ENCODE results near the gene CCDC170.

DNA sequence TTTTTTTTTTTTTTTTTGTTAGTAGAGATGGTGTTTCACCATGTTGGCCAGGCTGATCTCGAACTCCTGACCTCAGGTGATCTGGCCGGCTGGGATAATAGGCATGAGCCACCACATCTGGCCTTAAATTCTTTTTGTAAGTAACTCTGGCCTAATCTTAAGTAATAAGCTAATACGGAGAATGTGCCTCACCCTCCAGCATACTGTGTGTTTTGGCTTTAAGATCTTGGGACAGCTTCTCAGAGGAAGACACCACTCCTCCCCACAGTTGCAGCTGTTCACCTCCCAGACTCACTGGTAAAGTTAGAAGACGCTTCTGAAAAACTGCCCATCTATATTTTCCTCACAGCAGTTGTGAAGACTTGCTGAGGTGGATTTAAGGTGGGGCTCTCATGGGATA lies 120.8 kb downstream of the CCDC170 start:
- no peak for TF ChIP-seq POLR2AphosphoS5 (IDR thresholded peaks at IDR 0.05)
- no peak for TF ChIP-seq POLR2A (IDR thresholded peaks at IDR 0.05)
- TF ChIP-seq, protein P1, sequence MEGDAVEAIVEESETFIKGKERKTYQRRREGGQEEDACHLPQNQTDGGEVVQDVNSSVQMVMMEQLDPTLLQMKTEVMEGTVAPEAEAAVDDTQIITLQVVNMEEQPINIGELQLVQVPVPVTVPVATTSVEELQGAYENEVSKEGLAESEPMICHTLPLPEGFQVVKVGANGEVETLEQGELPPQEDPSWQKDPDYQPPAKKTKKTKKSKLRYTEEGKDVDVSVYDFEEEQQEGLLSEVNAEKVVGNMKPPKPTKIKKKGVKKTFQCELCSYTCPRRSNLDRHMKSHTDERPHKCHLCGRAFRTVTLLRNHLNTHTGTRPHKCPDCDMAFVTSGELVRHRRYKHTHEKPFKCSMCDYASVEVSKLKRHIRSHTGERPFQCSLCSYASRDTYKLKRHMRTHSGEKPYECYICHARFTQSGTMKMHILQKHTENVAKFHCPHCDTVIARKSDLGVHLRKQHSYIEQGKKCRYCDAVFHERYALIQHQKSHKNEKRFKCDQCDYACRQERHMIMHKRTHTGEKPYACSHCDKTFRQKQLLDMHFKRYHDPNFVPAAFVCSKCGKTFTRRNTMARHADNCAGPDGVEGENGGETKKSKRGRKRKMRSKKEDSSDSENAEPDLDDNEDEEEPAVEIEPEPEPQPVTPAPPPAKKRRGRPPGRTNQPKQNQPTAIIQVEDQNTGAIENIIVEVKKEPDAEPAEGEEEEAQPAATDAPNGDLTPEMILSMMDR (IDR thresholded peaks at IDR 0.05) = no peak

All from upper lobe of left lung (tissue), 4 donors.